SK-N-SH (cell line): Measurements from ENCODE around the gene APEH. TPM values are rescaled to one million over a fixed set of nuclear protein-coding genes. Genes with fewer than 3 reads are reported as not detected.
A peak's percentile ranks its signal among the peaks of the same experiment; 100 is the strongest.

Experiments used
- CTCF ChIA-PET: fragments of 300-600, 350-600 bp; formaldehyde crosslinking; extraction: SDS; loops from one replicate; lab custom pipeline; 2021; lab: Yijun Ruan, JAX
- POLR2A ChIA-PET: fragments of 350-600 bp; sonication (Branson Sonifier 250); formaldehyde crosslinking; extraction: SDS; loops from one replicate; lab custom pipeline; 2020; ENCODE audit warnings: antibody characterized with exemption, inconsistent platforms; lab: Yijun Ruan, JAX
- DNase-seq: peaks from one replicate; pipeline ENCODE4 v3.0.0; 2012
- H2AFZ ChIP-seq: fragments of 200-600 bp; sonication (generic); 2 replicates; pipeline ENCODE4 v1.8.1; 2016; ENCODE audit warnings: antibody characterized with exemption, mild to moderate bottlenecking, low read depth
- H3F3A ChIP-seq: fragments of 200-600 bp; sonication (generic); replicated peaks from 2 replicates; pipeline ENCODE3; 2016; ENCODE audit warnings: antibody characterized with exemption, mild to moderate bottlenecking; ENCODE audit not compliant: insufficient read depth
- H3K27ac ChIP-seq, 2 experiments: fragments of 200-500 bp in 1 of 2; fragments of 200-600 bp in 1 of 2; sonication (Bioruptor generic) in 1 of 2; sonication (generic), shearing (Covaris generic) in 1 of 2; 2 replicates each; pipeline versions ENCODE4 v1.5.1 to v1.6.1; 2014 to 2016; ENCODE audit warnings: low read depth in 2 of 2, inconsistent platforms in 1 of 2, low read length in 1 of 2, mild to moderate bottlenecking in 1 of 2, mixed read lengths in 1 of 2
- H3K27me3 ChIP-seq: fragments of 200-600 bp; sonication (generic), shearing (Covaris generic); 2 replicates; pipeline ENCODE4 v1.6.1; 2016; ENCODE audit warnings: mixed run types; ENCODE audit not compliant: insufficient read depth
- H3K36me3 ChIP-seq, 2 experiments: fragments of 200-500 bp in 1 of 2; fragments of 200-600 bp in 1 of 2; sonication (Bioruptor generic) in 1 of 2; sonication (generic) in 1 of 2; replicated peaks in 1 of 2; 2 replicates each; pipeline versions ENCODE3 to v1.5.1; 2014 to 2016; ENCODE audit warnings: low read length in 1 of 2, mild to moderate bottlenecking in 1 of 2; ENCODE audit not compliant: insufficient read depth in 2 of 2, control insufficient read depth in 1 of 2
- H3K4me1 ChIP-seq, 2 experiments: fragments of 200-500 bp in 1 of 2; fragments of 200-600 bp in 1 of 2; sonication (Bioruptor generic) in 1 of 2; sonication (generic), shearing (Covaris generic) in 1 of 2; 2 replicates each; pipeline versions ENCODE4 v1.5.1 to v1.6.1; 2014 to 2016; ENCODE audit warnings: low read depth in 1 of 2, low read length in 1 of 2, mixed run types in 1 of 2; ENCODE audit not compliant: insufficient read depth in 2 of 2, control insufficient read depth in 1 of 2
- H3K4me2 ChIP-seq: fragments of 200-600 bp; sonication (generic), shearing (Covaris generic); 2 replicates; pipeline ENCODE4 v1.6.1; 2017; ENCODE audit warnings: mixed run types
- H3K4me3 ChIP-seq, 2 experiments: fragments of 200-500 bp in 1 of 2; fragments of 200-600 bp in 1 of 2; sonication (Bioruptor generic) in 1 of 2; sonication (generic), shearing (Covaris generic) in 1 of 2; 2 replicates each; pipeline versions ENCODE4 v1.5.1 to v1.8.1; 2014 to 2016; ENCODE audit warnings: low read depth in 2 of 2, inconsistent platforms in 1 of 2, low read length in 1 of 2, mild to moderate bottlenecking in 1 of 2, mixed read lengths in 1 of 2, moderate library complexity in 1 of 2
- H3K79me2 ChIP-seq: fragments of 200-600 bp; sonication (generic); 2 replicates; pipeline ENCODE4 v1.8.1; 2017; ENCODE audit warnings: mild to moderate bottlenecking; ENCODE audit not compliant: insufficient read depth
- H3K9ac ChIP-seq: fragments of 200-600 bp; sonication (generic); 2 replicates; pipeline ENCODE4 v1.6.1; 2017; ENCODE audit warnings: mixed run types
- H3K9me2 ChIP-seq: fragments of 200-600 bp; sonication (generic); 2 replicates; pipeline ENCODE4 v1.6.1; 2017; ENCODE audit warnings: mixed run types
- H3K9me3 ChIP-seq: fragments of 200-600 bp; sonication (generic); 2 replicates; pipeline ENCODE4 v1.6.1; 2017; ENCODE audit warnings: mixed run types, mild to moderate bottlenecking, moderate library complexity
- H4K20me1 ChIP-seq: fragments of 200-600 bp; sonication (generic); 2 replicates; pipeline ENCODE4 v1.6.1; 2017; ENCODE audit warnings: mild to moderate bottlenecking, mixed run types; ENCODE audit not compliant: insufficient read depth
- POLR2AphosphoS5 ChIP-seq: IDR thresholded peaks from 2 replicates; pipeline ENCODE4 v1.6.1; 2012; ENCODE audit warnings: low read depth, low read length
- RAD21 ChIP-seq: IDR thresholded peaks from 2 replicates; pipeline ENCODE4 v1.6.1; 2012; ENCODE audit warnings: mild to moderate bottlenecking, low read length
- RXRA ChIP-seq: IDR thresholded peaks from 2 replicates; pipeline ENCODE4 v1.4.0; 2012; ENCODE audit warnings: low read depth, mild to moderate bottlenecking, borderline replicate concordance
- TAF1 ChIP-seq: IDR thresholded peaks from 2 replicates; pipeline ENCODE4 v1.6.1; 2012; ENCODE audit warnings: low read depth, mild to moderate bottlenecking, low read length, moderate library complexity, borderline replicate concordance
- WGBS: methylation state at CpG from one replicate; pipeline ENCODE4 v1.1.6; 2017; ENCODE audit warnings: low lambda C conversion rate; 5-methylcytosine and 5-hydroxymethylcytosine counted together
- polyA plus RNA-seq, 3 experiments: library from polyadenylated mRNA; depleted of rRNA; stranded (reverse); fragments of >200 nt; gene quantifications; 2 replicates each; pipeline ENCODE4 v1.2.3, GENCODE V29; 2012

Gene APEH
- polyA plus RNA-seq, 1 of the 3 experiments (the other 2 are of a cell fraction), result 112 TPM

- TF ChIP-seq POLR2AphosphoS5 (peak; percentile 46), RAD21 (no peak)
- POLR2A ChIA-PET, result no interaction called here
- no peak overlapping the region for H2AFZ ChIP-seq
These were observed 47.4 kb downstream of the APEH start for GRCh38 chr3:49721596-49721895.

GRCh38 chr3:49721896-49722781 lies 48.0 kb downstream of the APEH start:
- Histone ChIP-seq H3K9me2 (no peaks in the 10 kb centered on the region), H3K27ac (no peak overlapping the region), H3K36me3 (peaks cover 0 to 42% of the 10 kb centered on the region in 2 experiments), H3K9me3 (no peaks in the 10 kb centered on the region), H3K4me2 (peak overlapping the region; percentile 100), H3K4me1 (peaks cover 8 to 32% of the 10 kb centered on the region in 2 experiments; a peak in 2 of 4 replicates), H3F3A (peaks cover 14% of the 10 kb centered on the region), H3K79me2 (peaks cover 15% of the 10 kb centered on the region), H3K9ac (peak overlapping the region; percentile 98; the same call in 1 of the 2 replicates), H2AFZ (no peak overlapping the region), H3K4me3 (peak overlapping the region; percentile 98 to 99), H3K27me3 (no peaks in the 10 kb centered on the region), H4K20me1 (no peaks in the 10 kb centered on the region)
- TF ChIP-seq RXRA, result no peak
- TF ChIP-seq POLR2AphosphoS5, result peak; percentile 21; the same call in 1 of the 2 replicates
- ChIA-PET POLR2A (no interaction called here), CTCF (interaction anchor here (0.7 to 7.9 kb wide), 3 partner anchors 20 to 253 kb away, joined by 3 to 76 read pairs (median 4); no protein-coding TSS in a partner anchor)
- DNase-seq, result no peak
- WGBS, result 87% methylated on average over 17 of the region's 26 CpGs

More at GRCh38 chr3:49721596-49721895, 47.4 kb downstream of the APEH start:
- H3K27me3 ChIP-seq, result no peaks in the 10 kb centered on the region
- H3K9ac ChIP-seq, result no peak overlapping the region
- H3K4me1 ChIP-seq, result peaks cover 8 to 32% of the 10 kb centered on the region in 2 experiments; a peak in 2 of 4 replicates
- no peaks in the 10 kb centered on the region for H3K9me2 ChIP-seq
- H3K9me3 ChIP-seq, result no peaks in the 10 kb centered on the region
- CTCF ChIA-PET, result interaction anchor here (1.6 to 7.9 kb wide), 3 partner anchors 10 to 118 kb away, joined by 4 to 76 read pairs (median 16); no protein-coding TSS in a partner anchor
- no peak overlapping the region for H3K4me2 ChIP-seq
- H3K4me3 ChIP-seq, result no peak overlapping the region
- DNase-seq, result no peak
- WGBS, result 91% methylated on average over 9 of the region's 9 CpGs
- H3K27ac ChIP-seq, result no peak overlapping the region
- H3K36me3 ChIP-seq, result peaks cover 0 to 41% of the 10 kb centered on the region in 2 experiments
- peaks cover 15% of the 10 kb centered on the region for H3K79me2 ChIP-seq
- H3F3A ChIP-seq, result peaks cover 14% of the 10 kb centered on the region
- H4K20me1 ChIP-seq, result no peaks in the 10 kb centered on the region

- Histone ChIP-seq H3K27me3 (no peaks in the 10 kb centered on the region), H3K9me3 (no peaks in the 10 kb centered on the region), H3K4me2 (peak overlapping the region; percentile 100), H3K9me2 (no peaks in the 10 kb centered on the region), H4K20me1 (no peaks in the 10 kb centered on the region), H3K79me2 (peaks cover 15% of the 10 kb centered on the region), H3K4me3 (peak overlapping the region; percentile 98 to 99), H3K9ac (peak overlapping the region; percentile 98)
- DNase-seq, result peak; percentile 25
- CTCF ChIA-PET, result interaction anchor here (0.7 to 2.0 kb wide), 4 partner anchors 80 to 253 kb away, joined by 3 to 8 read pairs (median 4); partner anchors contain the start of gene INKA1
- TF ChIP-seq TAF1, result no peak
- TF ChIP-seq, all 33 proteins: peak for 0
- WGBS, result 71% methylated on average over 7 of the region's 8 CpGs
- Histone ChIP-seq H3K27ac (peak overlapping the region; percentile 81 to 83; a peak in 3 of 4 replicates), H3F3A (peaks cover 14% of the 10 kb centered on the region), H3K36me3 (peaks cover 0 to 50% of the 10 kb centered on the region in 2 experiments), H3K4me1 (peaks cover 8 to 32% of the 10 kb centered on the region in 2 experiments; a peak in 2 of 4 replicates), H2AFZ (no peak overlapping the region)
- POLR2A ChIA-PET, result interaction anchor here (1.2 to 2.2 kb wide), 2 partner anchors 11 to 116 kb away, joined by 4 to 8 read pairs; no protein-coding TSS in a partner anchor
These were observed 48.7 kb downstream of the APEH start for GRCh38 chr3:49722896-49723295.
